Measurements from ENCODE around the gene ETS1.

DNA sequence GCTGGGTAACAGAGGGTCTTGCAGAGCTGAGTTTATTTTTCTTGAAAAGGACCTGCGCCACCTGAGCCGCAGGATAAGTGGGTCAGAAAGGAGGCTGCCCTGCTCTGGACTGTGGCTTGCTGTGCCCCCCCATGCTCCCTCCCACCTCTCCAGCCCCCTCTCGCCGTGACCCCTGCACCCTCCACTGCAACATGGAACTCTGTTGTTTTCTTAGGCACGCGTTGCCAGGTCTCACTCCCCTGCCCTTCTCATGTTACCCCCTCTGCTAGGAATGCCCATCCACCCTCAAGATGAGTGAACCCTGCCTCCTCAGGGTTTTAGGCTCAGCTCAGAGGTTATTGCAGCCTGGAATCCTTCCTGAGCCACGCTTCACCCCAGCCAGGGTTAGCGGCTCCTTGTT is 10.8 kb downstream of the ETS1 start:
- TF ChIP-seq, protein P1, sequence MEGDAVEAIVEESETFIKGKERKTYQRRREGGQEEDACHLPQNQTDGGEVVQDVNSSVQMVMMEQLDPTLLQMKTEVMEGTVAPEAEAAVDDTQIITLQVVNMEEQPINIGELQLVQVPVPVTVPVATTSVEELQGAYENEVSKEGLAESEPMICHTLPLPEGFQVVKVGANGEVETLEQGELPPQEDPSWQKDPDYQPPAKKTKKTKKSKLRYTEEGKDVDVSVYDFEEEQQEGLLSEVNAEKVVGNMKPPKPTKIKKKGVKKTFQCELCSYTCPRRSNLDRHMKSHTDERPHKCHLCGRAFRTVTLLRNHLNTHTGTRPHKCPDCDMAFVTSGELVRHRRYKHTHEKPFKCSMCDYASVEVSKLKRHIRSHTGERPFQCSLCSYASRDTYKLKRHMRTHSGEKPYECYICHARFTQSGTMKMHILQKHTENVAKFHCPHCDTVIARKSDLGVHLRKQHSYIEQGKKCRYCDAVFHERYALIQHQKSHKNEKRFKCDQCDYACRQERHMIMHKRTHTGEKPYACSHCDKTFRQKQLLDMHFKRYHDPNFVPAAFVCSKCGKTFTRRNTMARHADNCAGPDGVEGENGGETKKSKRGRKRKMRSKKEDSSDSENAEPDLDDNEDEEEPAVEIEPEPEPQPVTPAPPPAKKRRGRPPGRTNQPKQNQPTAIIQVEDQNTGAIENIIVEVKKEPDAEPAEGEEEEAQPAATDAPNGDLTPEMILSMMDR (IDR thresholded peaks at IDR 0.05): no peak
- no peak for TF ChIP-seq POLR2A (IDR thresholded peaks at IDR 0.05)
